SK-N-SH treated with all-trans-retinoic acid at 6 μM for 48 hours (cell line): ENCODE results near the gene FBXO42.

Experiments used
- ARNTL ChIP-seq: fragments of 450-650 bp; formaldehyde crosslinking; IDR thresholded peaks from 2 replicates; pipeline ENCODE4 v1.5.0; 2020; ENCODE audit warnings: low read depth, mild to moderate bottlenecking, moderate library complexity, borderline replicate concordance
- CSDC2 ChIP-seq: fragments of 250-450 bp; sonication (Bioruptor Pico); IDR thresholded peaks from 2 replicates; pipeline ENCODE4 v1.5.0; 2020; ENCODE audit warnings: mild to moderate bottlenecking, moderate library complexity
- GLIS3 ChIP-seq: fragments of 250-450 bp; sonication (Bioruptor Pico); IDR thresholded peaks from 2 replicates; pipeline ENCODE4 v1.5.0; 2020; ENCODE audit warnings: mild to moderate bottlenecking, moderate library complexity
- RARB ChIP-seq: fragments of 250-450 bp; sonication (Bioruptor Pico); IDR thresholded peaks from 2 replicates; pipeline ENCODE4 v1.8.0; 2021; ENCODE audit warnings: mild to moderate bottlenecking, moderate library complexity
- SNAI2 ChIP-seq: fragments of 250-450 bp; sonication (Bioruptor Pico); IDR thresholded peaks from 2 replicates; pipeline ENCODE4 v1.5.0; 2020; ENCODE audit warnings: mild to moderate bottlenecking, moderate library complexity
- TOX ChIP-seq: fragments of 250-450 bp; sonication (Bioruptor Pico); IDR thresholded peaks from 2 replicates; pipeline ENCODE4 v1.8.0; 2021; ENCODE audit warnings: mild to moderate bottlenecking, moderate library complexity, borderline replicate concordance
- TSHZ2 ChIP-seq: fragments of 250-450 bp; sonication (Bioruptor Pico); IDR thresholded peaks from 2 replicates; pipeline ENCODE4 v1.5.0; 2020; ENCODE audit warnings: mild to moderate bottlenecking, moderate library complexity
- ZC3H10 ChIP-seq: fragments of 250-450 bp; sonication (Bioruptor Pico); IDR thresholded peaks from 2 replicates; pipeline ENCODE4 v1.5.1; 2021; ENCODE audit warnings: mild to moderate bottlenecking, moderate library complexity
- ZFP3 ChIP-seq: fragments of 250-450 bp; sonication (Bioruptor Pico); IDR thresholded peaks from 2 replicates; pipeline ENCODE4 v1.5.0; 2020; ENCODE audit warnings: mild to moderate bottlenecking, moderate library complexity
- ZNF565 ChIP-seq: fragments of 450-650 bp; formaldehyde crosslinking; conservative IDR thresholded peaks from 2 replicates; pipeline ENCODE4 v1.5.0; 2020; ENCODE audit warnings: low read depth, mild to moderate bottlenecking, moderate library complexity
- ZNF8 ChIP-seq: fragments of 450-650 bp; formaldehyde crosslinking; IDR thresholded peaks from 2 replicates; pipeline ENCODE4 v1.5.0; 2020; ENCODE audit warnings: mild to moderate bottlenecking, moderate library complexity
- TF ChIP-seq, protein P1 (sequence below): fragments of 250-450 bp; sonication (Bioruptor Pico); IDR thresholded peaks from 2 replicates; pipeline ENCODE4 v1.5.1; 2020; ENCODE audit warnings: low read depth, mild to moderate bottlenecking, moderate library complexity
- TF ChIP-seq, protein P2 (sequence below): fragments of 250-450 bp; sonication (Bioruptor Pico); IDR thresholded peaks from 2 replicates; pipeline ENCODE4 v1.8.0; 2020; ENCODE audit warnings: mild to moderate bottlenecking, moderate library complexity, borderline replicate concordance

DNA sequence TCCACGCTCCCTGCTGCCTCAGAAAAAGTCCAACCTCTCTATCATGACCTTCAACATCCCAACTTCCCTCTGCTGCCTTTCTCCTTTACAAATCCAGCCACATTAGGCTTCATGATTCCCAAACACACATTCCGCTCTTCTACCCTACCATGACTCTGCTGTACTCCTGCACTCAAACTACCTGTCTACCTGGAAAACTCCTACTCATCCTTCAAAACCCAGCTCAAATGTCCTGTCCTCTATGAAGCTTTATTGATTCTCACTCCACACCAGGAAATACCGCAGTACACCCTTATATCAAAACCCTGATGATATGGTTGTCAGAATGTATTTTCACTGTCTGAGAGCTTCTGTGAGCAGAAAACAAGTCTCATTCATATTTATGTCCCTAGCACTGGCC is 148.7 kb downstream of the FBXO42 start:
- TF ChIP-seq GLIS3 (no peak), RARB (no peak), ZFP3 (CRISPR knock-in tag) (peak; percentile 97), ZNF8 (no peak), TOX (CRISPR knock-in tag) (no peak), CSDC2 (CRISPR knock-in tag) (no peak), ARNTL (CRISPR knock-in tag) (no peak), ZNF565 (CRISPR knock-in tag) (no peak), TSHZ2 (no peak), ZC3H10 (CRISPR knock-in tag) (no peak), SNAI2 (CRISPR knock-in tag) (no peak)
- TF ChIP-seq, protein P1, sequence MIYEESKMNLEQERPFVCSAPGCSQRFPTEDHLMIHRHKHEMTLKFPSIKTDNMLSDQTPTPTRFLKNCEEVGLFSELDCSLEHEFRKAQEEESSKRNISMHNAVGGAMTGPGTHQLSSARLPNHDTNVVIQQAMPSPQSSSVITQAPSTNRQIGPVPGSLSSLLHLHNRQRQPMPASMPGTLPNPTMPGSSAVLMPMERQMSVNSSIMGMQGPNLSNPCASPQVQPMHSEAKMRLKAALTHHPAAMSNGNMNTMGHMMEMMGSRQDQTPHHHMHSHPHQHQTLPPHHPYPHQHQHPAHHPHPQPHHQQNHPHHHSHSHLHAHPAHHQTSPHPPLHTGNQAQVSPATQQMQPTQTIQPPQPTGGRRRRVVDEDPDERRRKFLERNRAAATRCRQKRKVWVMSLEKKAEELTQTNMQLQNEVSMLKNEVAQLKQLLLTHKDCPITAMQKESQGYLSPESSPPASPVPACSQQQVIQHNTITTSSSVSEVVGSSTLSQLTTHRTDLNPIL (CRISPR knock-in tag) = no peak
- TF ChIP-seq, protein P2, sequence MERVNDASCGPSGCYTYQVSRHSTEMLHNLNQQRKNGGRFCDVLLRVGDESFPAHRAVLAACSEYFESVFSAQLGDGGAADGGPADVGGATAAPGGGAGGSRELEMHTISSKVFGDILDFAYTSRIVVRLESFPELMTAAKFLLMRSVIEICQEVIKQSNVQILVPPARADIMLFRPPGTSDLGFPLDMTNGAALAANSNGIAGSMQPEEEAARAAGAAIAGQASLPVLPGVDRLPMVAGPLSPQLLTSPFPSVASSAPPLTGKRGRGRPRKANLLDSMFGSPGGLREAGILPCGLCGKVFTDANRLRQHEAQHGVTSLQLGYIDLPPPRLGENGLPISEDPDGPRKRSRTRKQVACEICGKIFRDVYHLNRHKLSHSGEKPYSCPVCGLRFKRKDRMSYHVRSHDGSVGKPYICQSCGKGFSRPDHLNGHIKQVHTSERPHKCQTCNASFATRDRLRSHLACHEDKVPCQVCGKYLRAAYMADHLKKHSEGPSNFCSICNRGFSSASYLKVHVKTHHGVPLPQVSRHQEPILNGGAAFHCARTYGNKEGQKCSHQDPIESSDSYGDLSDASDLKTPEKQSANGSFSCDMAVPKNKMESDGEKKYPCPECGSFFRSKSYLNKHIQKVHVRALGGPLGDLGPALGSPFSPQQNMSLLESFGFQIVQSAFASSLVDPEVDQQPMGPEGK = no peak
